HCT116 (cell line): ENCODE results near the gene SH3D21.

Source experiments
- CBX3 ChIP-seq: IDR thresholded peaks from 2 replicates; pipeline ENCODE4 v1.6.1; 2012; ENCODE audit warnings: low read depth
- CTCF ChIP-seq, 3 experiments: fragments of 200-600 bp in 1 of 3; sonication (generic) in 1 of 3; IDR thresholded peaks in 2 of 3; conservative IDR thresholded peaks in 1 of 3; 2 replicates each; pipeline ENCODE4 v1.5.1; 2012 to 2017; ENCODE audit warnings: low read depth in 2 of 3, low read length in 2 of 3, antibody characterized with exemption in 1 of 3, borderline replicate concordance in 1 of 3, control low read depth in 1 of 3, mild to moderate bottlenecking in 1 of 3, mixed read lengths in 1 of 3, mixed run types in 1 of 3, moderate library complexity in 1 of 3; ENCODE audit not compliant: insufficient read depth in 1 of 3
- ELF1 ChIP-seq: IDR thresholded peaks from 2 replicates; pipeline ENCODE4 v1.6.1; 2012; ENCODE audit warnings: low read depth, borderline replicate concordance
- EZH2 ChIP-seq: fragments of 200-600 bp; sonication (generic); IDR thresholded peaks from 2 replicates; pipeline ENCODE4 v1.6.1; 2017; ENCODE audit warnings: antibody characterized with exemption, mixed run types
- MAX ChIP-seq: IDR thresholded peaks from 2 replicates; pipeline ENCODE4 v1.6.1; 2012
- POLR2A ChIP-seq: IDR thresholded peaks from 2 replicates; pipeline ENCODE4 v1.7.0; 2011; ENCODE audit warnings: borderline replicate concordance; ENCODE audit not compliant: insufficient read depth, insufficient read length; ENCODE audit errors: extremely low read depth
- POLR2AphosphoS5 ChIP-seq: IDR thresholded peaks from 2 replicates; pipeline ENCODE4 v1.6.1; 2011; ENCODE audit warnings: mild to moderate bottlenecking, low read depth, low read length, moderate library complexity
- RAD21 ChIP-seq: IDR thresholded peaks from 2 replicates; pipeline ENCODE4 v1.6.1; 2012; ENCODE audit warnings: low read depth, mild to moderate bottlenecking
- REST ChIP-seq: IDR thresholded peaks from 2 replicates; pipeline ENCODE4 v1.6.1; 2012; ENCODE audit warnings: low read depth
- SIN3A ChIP-seq: IDR thresholded peaks from 2 replicates; pipeline ENCODE4 v1.6.1; 2012; ENCODE audit warnings: low read depth
- ZBTB33 ChIP-seq: IDR thresholded peaks from 2 replicates; pipeline ENCODE4 v1.6.1; 2011; ENCODE audit warnings: mild to moderate bottlenecking, low read length, moderate library complexity; ENCODE audit not compliant: insufficient replicate concordance; ENCODE audit errors: extremely low read depth

- TF ChIP-seq CTCF (IDR thresholded peaks at IDR 0.05 in 2 of 3, conservative IDR thresholded peaks at IDR 0.05 in 1 of 3; ENCODE audit: borderline replicate concordance in 1 of 3, insufficient read depth in 1 of 3, low read depth in 2 of 3, low read length in 2 of 3) (no peak), MAX (no peak), RAD21 (no peak), POLR2A (no peak), ELF1 (no peak), REST (no peak), EZH2 (no peak), ZBTB33 (no peak), CBX3 (no peak), SIN3A (no peak), POLR2AphosphoS5 (no peak)
Measured at GRCh38 chr1:36298640-36299039, 7.5 kb upstream of the SH3D21 start.
